HepG2 (cell line): ENCODE measurements around the gene FAM228B. TPM values are rescaled to one million over a fixed set of nuclear protein-coding genes. Genes with fewer than 3 reads are reported as not detected.
A peak's percentile ranks its signal among the peaks of the same experiment; 100 is the strongest.

Experiments
- AKNA ChIP-seq: sonication (generic); formaldehyde crosslinking; IDR thresholded peaks from 2 replicates; pipeline ENCODE4 v1.4.0; 2020; ENCODE audit warnings: missing genetic modification reagents, borderline replicate concordance
- ARID4A ChIP-seq: sonication (generic); formaldehyde crosslinking; IDR thresholded peaks from 2 replicates; pipeline ENCODE4 v1.5.0; 2020; ENCODE audit warnings: mild to moderate bottlenecking, missing genetic modification reagents, borderline replicate concordance
- CENPBD1 ChIP-seq: sonication (generic); formaldehyde crosslinking; IDR thresholded peaks from 2 replicates; pipeline ENCODE4 v1.8.0; 2022; ENCODE audit warnings: missing genetic modification reagents, low read depth, mild to moderate bottlenecking, borderline replicate concordance
- HNF1B ChIP-seq: sonication (generic); formaldehyde crosslinking; IDR thresholded peaks from 2 replicates; pipeline ENCODE4 v1.5.1; 2020; ENCODE audit warnings: mild to moderate bottlenecking, moderate library complexity, missing genetic modification reagents
- MIER3 ChIP-seq: IDR thresholded peaks from 2 replicates; pipeline ENCODE4 v1.6.1; 2016; ENCODE audit warnings: missing compliant biosample characterization, borderline replicate concordance
- MLLT10 ChIP-seq: sonication (generic); formaldehyde crosslinking; IDR thresholded peaks from 2 replicates; pipeline ENCODE4 v1.4.0; 2020; ENCODE audit warnings: missing genetic modification reagents
- NFATC3 ChIP-seq: sonication (generic); formaldehyde crosslinking; IDR thresholded peaks from 2 replicates; pipeline ENCODE4 v1.5.1; 2020; ENCODE audit warnings: mild to moderate bottlenecking, missing genetic modification reagents
- PBX2 ChIP-seq: IDR thresholded peaks from 2 replicates; pipeline ENCODE4 v1.6.1; 2016; ENCODE audit warnings: control low read depth
- ZBTB38 ChIP-seq: sonication (generic); formaldehyde crosslinking; IDR thresholded peaks from 2 replicates; pipeline ENCODE4 v1.5.1; 2020; ENCODE audit warnings: mild to moderate bottlenecking, missing genetic modification reagents
- ZNF44 ChIP-seq: sonication (generic); formaldehyde crosslinking; IDR thresholded peaks from 2 replicates; pipeline ENCODE4 v1.5.1; 2020; ENCODE audit warnings: mild to moderate bottlenecking, missing genetic modification reagents
- ZNF510 ChIP-seq: sonication (generic); formaldehyde crosslinking; IDR thresholded peaks from 2 replicates; pipeline ENCODE4 v1.4.0; 2020; ENCODE audit warnings: low read depth, mild to moderate bottlenecking, missing genetic modification reagents
- ZNF703 ChIP-seq: sonication (generic); formaldehyde crosslinking; IDR thresholded peaks from 2 replicates; pipeline ENCODE4 v1.5.1; 2020; ENCODE audit warnings: missing genetic modification reagents, mild to moderate bottlenecking, moderate library complexity, borderline replicate concordance
- ZNF781 ChIP-seq: sonication (generic); formaldehyde crosslinking; IDR thresholded peaks from 2 replicates; pipeline ENCODE4 v1.5.1; 2020; ENCODE audit warnings: borderline replicate concordance, mild to moderate bottlenecking, missing genetic modification reagents; ENCODE audit errors: not compliant biosample characterization
- ZNF790 ChIP-seq: sonication (generic); formaldehyde crosslinking; IDR thresholded peaks from 2 replicates; pipeline ENCODE4 v1.8.0; 2022; ENCODE audit warnings: missing genetic modification reagents, mild to moderate bottlenecking, borderline replicate concordance
- polyA plus RNA-seq, 8 experiments: library from polyadenylated mRNA; depleted of rRNA in 3 of 8; stranded (reverse) in 7 of 8; unstranded in 1 of 8; fragments of >200 nt; fragmentation: Illumina TruSeq in 4 of 8; extraction: Trizol in 4 of 8; gene quantifications; 2 replicates each; pipeline versions ENCODE4 v1.2.1 to v1.2.3, GENCODE V29; 2011 to 2016; ENCODE audit warnings: low read depth in 4 of 8, missing spikeins in 1 of 8, mixed read lengths in 1 of 8; ENCODE audit not compliant: insufficient read depth in 1 of 8
- total RNA-seq, 5 experiments: library from RNA; depleted of rRNA; stranded (reverse); fragments of >200 nt; fragmentation: Illumina TruSeq; extraction: Trizol; gene quantifications; 2 replicates each; pipeline ENCODE4 v1.2.3, GENCODE V29; 2016; ENCODE audit warnings: low read depth in 1 of 5

FAM228B gene
- total and polyA plus RNA-seq, 2 of the 13 experiments (the other 11 are each of a cell fraction or from before 2014, with no cell fraction given) = 0.79 to 1.1 TPM

GRCh38 chr2:24123922-24124580, 782 bp downstream of the FAM228B start (continued):
- no peak for TF ChIP-seq AKNA (CRISPR knock-in tag)
- peak; percentile 26; the same call in 1 of the 2 replicates for TF ChIP-seq NFATC3 (CRISPR knock-in tag)
- no peak for TF ChIP-seq PBX2
- TF ChIP-seq CENPBD1 (CRISPR knock-in tag) = 0 out of 2 replicates have a peak, but pooled peaks have one; percentile 75
- TF ChIP-seq ZBTB38 (CRISPR knock-in tag) = 0 out of 2 replicates have a peak, but pooled peaks have one; percentile 12
- 0 out of 2 replicates have a peak, but pooled peaks have one; percentile 3 for TF ChIP-seq MIER3 (CRISPR knock-in tag)
- TF ChIP-seq MLLT10 (CRISPR knock-in tag) = no peak
- TF ChIP-seq ZNF703 (CRISPR knock-in tag) = 0 out of 2 replicates have a peak, but pooled peaks have one; percentile 53
- 0 out of 2 replicates have a peak, but pooled peaks have one; percentile 23 for TF ChIP-seq ZNF44 (CRISPR knock-in tag)
- TF ChIP-seq ZNF510 (CRISPR knock-in tag) = peak; percentile 9; the same call in 1 of the 2 replicates
- no peak for TF ChIP-seq ZNF781 (CRISPR knock-in tag)
- TF ChIP-seq HNF1B (CRISPR knock-in tag) = 0 out of 2 replicates have a peak, but pooled peaks have one; percentile 31
- TF ChIP-seq ARID4A (CRISPR knock-in tag) = no peak
- no peak for TF ChIP-seq ZNF790
